DMS53 (cell line): ENCODE results near the gene THOC5.
"Not testable (repeated sequence)": the region's sequence is repeated elsewhere in the genome, so short reads cannot be mapped to it uniquely, and the experiment has no call there.

Experiments
- DNase-seq: peaks from one replicate; lab custom pipeline; 2025; lab: John Stamatoyannopoulos, UW

The THOC5 gene

DNA sequence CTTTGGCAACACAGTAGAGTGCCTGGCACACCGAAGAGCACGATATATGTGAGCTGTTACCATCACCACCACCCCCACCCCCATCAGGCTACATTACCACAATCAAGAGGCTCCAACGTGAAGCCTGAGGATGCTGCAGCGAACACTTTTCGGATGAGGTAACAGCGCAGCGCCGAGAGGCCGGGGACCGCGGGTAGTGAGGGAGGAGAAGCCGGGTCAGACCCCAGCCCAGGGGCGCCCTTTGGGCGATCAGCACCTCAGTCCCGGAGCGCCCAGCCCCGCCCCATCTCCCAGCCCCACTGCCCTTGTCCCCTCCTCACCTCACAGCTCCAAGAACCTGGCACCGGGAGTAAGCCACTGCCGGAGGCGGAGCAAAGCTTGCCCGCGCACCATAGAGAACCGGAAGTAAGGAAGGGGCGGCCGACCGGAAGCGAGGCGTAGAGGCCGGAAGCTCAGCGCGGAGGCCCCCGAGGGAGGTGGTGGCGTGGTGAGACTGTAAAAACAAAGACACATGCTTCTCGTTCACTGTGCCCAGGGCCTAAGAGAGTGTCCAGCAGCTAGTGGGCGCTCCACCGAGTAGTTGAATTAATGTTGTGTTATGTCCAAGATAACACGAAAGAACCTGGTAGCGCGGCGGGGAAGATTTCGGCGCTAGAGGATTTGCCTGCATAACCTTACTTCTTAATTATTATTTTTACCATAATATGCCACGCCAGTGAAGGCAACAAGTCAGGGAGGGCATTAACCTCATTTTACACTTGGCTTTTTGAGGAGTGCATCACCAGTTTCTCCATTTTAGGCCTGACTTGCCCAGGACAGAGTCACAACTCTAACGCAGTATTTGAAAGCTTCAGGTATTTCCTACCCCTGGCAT lies at the start of gene THOC5:
Gene THOC5, minus strand, starts transcription at position 407 of the 874 bp plus-strand sequence. CDS start 4,610 bp downstream, outside the sequence.
- DNase-seq = peak; percentile 90

DNA sequence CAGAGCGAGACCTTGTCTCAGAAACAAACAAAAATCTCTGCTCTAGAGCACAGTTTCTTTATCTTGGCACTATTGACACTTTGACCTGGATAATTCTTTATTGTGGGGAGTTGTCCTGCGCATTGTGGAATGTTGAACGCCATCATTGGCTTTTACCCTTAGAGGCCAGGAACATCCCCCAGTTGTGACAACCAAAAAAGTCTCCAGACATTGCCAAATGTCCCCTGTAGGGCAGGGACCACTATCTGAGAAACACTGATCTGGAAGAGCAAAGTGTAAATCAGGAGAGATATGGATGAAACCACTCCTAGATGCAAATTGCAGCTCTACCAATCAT lies 45.1 kb upstream of the THOC5 start:
- no peak for DNase-seq

- DNase-seq = not testable (repeated sequence)
These were observed 44.5 kb upstream of the THOC5 start for GRCh38 chr22:29597871-29598683.

DNA sequence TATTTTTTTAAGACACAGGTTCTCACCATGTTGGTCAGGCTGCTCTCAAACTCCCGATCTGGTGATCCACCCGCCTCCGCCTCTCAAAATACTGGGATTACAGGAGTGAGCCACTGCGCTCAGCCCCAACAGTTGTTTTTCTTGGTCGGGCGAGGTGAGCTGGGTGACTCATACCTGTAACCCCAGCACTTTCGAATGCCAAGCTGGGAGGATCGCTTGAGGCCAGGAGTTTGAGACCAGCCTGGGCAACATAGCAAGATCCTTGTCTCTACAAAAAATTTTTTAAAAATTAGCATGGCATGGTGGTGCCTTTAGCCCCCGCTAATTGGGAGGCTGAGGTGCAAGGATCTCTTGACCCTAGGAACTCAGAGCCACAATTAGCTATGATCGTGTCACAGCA lies 42.9 kb upstream of the THOC5 start:
- no peak for DNase-seq

GRCh38 chr22:29594447-29594846 lies 40.9 kb upstream of the THOC5 start:
- not testable (repeated sequence) for DNase-seq

DNA sequence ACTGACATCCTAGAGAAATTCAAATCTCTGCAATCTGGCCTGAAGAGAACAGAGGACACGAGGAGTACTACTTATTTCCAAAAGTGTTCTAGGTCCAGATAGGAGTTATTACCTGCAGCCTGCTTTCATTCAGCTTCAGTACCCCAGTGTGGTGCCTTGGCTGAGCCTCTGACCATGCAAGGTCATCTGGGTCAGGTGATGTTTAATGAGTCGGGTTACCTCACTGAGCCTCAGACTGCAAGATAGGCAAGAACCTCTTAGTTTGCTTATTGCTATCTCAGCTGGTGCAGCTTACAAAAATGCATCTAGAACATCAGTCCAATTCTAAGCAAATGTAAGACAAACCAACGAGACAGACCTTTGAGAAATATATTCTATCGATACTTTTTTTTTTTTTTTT lies 40.4 kb upstream of the THOC5 start:
- no peak for DNase-seq

GRCh38 chr22:29587938-29588699 lies 34.6 kb upstream of the THOC5 start:
- DNase-seq = no peak

DNA sequence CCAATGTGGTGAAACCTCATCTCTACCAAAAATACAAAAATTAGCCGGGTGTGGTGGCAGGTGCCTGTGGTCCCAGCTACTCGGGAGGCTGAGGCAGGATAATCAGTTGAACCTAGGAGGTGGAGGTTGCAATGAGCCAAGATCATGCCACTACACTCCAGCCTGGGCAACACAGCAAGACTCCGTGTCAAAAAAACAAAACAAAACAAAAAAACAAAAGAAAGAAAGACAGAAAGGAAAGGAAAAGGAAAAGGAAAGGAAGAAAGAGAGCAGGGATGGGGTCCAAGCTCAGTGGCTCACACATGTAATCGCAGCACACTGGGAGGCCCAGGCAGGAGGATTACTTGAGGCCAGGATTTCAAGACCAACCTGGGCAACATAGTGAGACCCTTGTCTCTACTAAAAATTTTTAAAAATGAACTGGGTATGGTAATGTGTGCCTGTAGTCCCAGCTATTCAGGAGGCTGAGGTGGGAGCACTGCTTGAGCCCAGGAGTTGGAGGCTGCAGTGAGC lies 32.7 kb upstream of the THOC5 start:
- DNase-seq = not testable (repeated sequence)

GRCh38 chr22:29584975-29585374 lies 31.4 kb upstream of the THOC5 start:
- no peak for DNase-seq

DNA sequence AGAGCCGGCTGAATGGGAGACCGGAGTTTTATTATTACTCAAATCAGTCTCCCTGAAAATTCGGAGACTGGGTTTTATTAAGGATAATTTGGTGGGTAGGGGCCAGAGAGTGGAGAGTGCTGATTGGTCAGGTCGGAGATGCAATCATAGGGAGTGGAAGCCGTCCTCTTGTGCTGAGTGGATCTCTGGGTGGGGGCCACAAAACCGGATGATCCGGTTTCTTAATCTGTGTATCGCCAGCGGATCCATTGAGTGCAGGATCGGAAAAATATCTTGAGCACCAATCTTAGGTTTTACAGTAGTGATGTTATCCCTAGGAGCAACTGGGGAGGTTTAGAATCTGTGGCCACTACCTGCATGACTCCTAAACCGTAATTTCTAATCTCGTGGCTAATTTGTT lies 28.2 kb upstream of the THOC5 start:
- peak; percentile 72 for DNase-seq

DNA sequence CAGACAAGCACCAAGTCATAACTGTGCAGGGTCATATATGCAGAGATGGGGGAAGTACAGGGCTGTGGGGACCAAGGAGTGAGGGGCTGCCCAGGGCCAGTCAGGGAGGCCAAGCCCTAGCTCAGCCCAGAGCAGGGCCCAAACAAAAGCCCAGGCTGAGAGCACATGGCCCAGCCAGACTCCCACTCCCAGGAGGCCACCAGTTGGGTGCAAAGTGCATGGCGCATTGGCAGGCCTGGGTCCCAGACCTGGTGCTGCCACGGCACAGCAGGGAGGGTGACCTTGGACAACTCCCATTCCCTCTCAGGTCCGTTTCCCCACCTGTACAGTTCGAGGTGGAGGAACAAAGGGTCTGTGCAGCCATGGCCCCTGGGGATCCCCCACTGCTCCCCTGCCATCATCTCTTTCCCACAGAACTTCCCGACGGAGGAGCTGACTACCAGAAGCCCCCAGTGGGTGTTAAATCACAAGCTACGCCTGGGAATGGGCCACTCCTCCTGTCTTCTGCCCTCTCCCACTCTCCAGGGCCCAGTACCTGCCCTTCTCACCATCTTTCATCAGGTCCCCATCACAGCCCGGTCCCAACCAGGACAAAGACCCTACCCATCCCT lies 26.7 kb upstream of the THOC5 start:
- peak; percentile 44 for DNase-seq

DNA sequence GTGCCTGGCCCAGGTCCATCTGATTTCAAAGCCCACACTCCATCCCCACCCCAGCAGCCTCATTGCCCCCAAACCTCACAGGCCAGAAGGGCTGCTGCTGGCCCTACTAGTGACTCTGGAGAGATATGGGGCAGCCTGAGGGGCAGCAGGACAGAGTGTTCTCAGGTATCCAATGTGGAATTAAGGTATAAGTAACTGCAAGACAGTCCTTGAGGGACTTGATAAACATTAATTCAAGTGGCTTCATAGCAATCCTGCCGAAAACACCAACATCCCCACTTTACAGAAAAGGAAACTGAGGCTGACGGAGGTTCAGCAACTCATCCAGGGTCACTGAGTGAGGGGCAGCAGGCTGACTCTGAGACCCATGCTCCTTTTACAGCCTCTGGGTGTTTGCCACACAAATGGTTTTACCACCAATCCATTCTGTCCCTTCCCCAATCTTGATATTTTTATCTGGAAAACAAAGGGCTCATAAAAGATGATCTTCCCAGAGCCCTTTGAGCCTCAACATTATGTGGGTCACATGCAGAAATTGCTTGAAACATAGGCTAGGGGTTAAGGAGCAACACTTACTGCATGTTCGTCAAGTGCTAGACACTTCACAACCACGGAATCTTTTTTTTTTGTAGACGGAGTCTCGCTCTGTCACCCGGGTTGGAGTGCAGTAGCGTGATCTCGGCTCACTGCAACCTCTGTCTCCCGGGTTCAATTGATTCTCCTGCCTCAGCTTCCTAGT lies 25.1 kb upstream of the THOC5 start:
- no peak for DNase-seq

GRCh38 chr22:29574762-29575450 lies 21.3 kb upstream of the THOC5 start:
- DNase-seq = no peak

- DNase-seq = no peak
These were observed 17.5 kb upstream of the THOC5 start for GRCh38 chr22:29570912-29571549.

- no peak for DNase-seq
These were observed 16.9 kb upstream of the THOC5 start for GRCh38 chr22:29570456-29570855.

DNA sequence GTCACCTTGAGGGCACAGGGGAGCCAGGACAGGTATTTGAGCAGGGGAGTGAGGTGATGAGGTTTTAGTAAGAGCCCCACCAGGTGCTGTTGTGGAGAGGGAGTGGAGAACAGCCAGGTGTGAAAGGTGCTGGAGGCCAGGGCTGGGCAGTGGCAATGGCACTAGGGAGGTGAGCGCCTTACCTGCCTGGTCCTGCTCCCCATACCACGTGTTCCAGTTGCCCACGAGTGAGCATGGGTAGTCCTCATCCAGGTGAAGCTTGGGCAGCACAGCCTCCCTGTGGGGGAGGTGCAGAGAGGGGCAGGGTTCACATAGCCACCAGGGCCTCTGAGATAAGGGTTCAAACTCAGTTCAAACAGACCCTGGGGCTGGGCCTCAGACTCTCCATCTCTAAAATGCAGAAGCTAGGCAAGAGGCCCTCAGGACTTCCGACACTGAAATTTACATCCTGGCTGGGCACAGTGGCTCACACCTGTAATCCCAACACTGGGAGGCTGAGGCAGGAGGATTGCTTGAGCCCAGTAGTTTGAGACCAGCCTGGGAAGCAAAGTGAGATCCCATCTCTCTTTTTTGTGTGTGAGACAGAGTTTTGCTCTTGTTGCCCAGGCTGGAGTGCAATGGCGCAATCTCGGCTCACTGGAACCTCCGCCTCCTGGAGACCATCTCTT lies 15.6 kb upstream of the THOC5 start:
- no peak for DNase-seq

- DNase-seq = no peak
These were observed 13.8 kb upstream of the THOC5 start for GRCh38 chr22:29567338-29567737.

- DNase-seq = not testable (repeated sequence)
These were observed 13.0 kb upstream of the THOC5 start for GRCh38 chr22:29566513-29566912.
